GM13976 (cell line): ENCODE measurements around the gene SEMA3G.

ENCODE experiments used
- DNase-seq: peaks from one replicate; pipeline ENCODE4 v3.0.0; 2012; ENCODE audit warnings: low spot score
- CTCF ChIP-seq: IDR thresholded peaks from 2 replicates; pipeline ENCODE4 v1.5.1; 2012; ENCODE audit warnings: borderline replicate concordance, mild to moderate bottlenecking; ENCODE audit not compliant: insufficient read depth; ENCODE audit errors: extremely low read depth, missing control alignments, control extremely low read depth
- in situ Hi-C: fragments of 300-500 bp; cut with MboI; formaldehyde crosslinking; loops from one replicate; pipeline ENCODE4 v1.12.0; 2022; ENCODE audit warnings: low sequenced_read_pairs, mixed read lengths, inconsistent platforms; ENCODE audit not compliant: unreplicated experiment

The SEMA3G gene

GRCh38 chr3:52446631-52447511 lies 2.0 kb upstream of the SEMA3G start:
- peak; percentile 84 for DNase-seq
- in situ Hi-C loops, result no loop called here
- peak; percentile 89 for TF ChIP-seq CTCF

- no peak for DNase-seq
- in situ Hi-C loops, result no loop called here
- TF ChIP-seq CTCF, result no peak
Measured at GRCh38 chr3:52446042-52446441, 1.1 kb upstream of the SEMA3G start.

- in situ Hi-C loops, result no loop called here
- peak; percentile 28 for DNase-seq
- TF ChIP-seq CTCF, result no peak
Measured at GRCh38 chr3:52443791-52444687, 864 bp downstream of the SEMA3G start.

- TF ChIP-seq CTCF, result no peak
- in situ Hi-C loops, result no loop called here
- no peak for DNase-seq
Measured at GRCh38 chr3:52443268-52443610, 1.7 kb downstream of the SEMA3G start.

GRCh38 chr3:52442409-52443267 lies 2.3 kb downstream of the SEMA3G start:
- no peak for TF ChIP-seq CTCF
- no peak for DNase-seq
- in situ Hi-C loops, result no loop called here
